Embryonic facial prominence (tissue), 1 donor: ENCODE data around the gene ZCRB1.
A peak's percentile ranks its signal among the peaks of the same experiment; 100 is the strongest.
"Not testable (repeated sequence)": the region's sequence is repeated elsewhere in the genome, so short reads cannot be mapped to it uniquely, and the experiment has no call there.

Source experiments
- DNase-seq: peaks from one replicate; pipeline ENCODE4 v3.0.0-alpha.2; 2016; ENCODE audit errors: extremely low spot score

ZCRB1 gene, protein sequence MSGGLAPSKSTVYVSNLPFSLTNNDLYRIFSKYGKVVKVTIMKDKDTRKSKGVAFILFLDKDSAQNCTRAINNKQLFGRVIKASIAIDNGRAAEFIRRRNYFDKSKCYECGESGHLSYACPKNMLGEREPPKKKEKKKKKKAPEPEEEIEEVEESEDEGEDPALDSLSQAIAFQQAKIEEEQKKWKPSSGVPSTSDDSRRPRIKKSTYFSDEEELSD

DNA sequence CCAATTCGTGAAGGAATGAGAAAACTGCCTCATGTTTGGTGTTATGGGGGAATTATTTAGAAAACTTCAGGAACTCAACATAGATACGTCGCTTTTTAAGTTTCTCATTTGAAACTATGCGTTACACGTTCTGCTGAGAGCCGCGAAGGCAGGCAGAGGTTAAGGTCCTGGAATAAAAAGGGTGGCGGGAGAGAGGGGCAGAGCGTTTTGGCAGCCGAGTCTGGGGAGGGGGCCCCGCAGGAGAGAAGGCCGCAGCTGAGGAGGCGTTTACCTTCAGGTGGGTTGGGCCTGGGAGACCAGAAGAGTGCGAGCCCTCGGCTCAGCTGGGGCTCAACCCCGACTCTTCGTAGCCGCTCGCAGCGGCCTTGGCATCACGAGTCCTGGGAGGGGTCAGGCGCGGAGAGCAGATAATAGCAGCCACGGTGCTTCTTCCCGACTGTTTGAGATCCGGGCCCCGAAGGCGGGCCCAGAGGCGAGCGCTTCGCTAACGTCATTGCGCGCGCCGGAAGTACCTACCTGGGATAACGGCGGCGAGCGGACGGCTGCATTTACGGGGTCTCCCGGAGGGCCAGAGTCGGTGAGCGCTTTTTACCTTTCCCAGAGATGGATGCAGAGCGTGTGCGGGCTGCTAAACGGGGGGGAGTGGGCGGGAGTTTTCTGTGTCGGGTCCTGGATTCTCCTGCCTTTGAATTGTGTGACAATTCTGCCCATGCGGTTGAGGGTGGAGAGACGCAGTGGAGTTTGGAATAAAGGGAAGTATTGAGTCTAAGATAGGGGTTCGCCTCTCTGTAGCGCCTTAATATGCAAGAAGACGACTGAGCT, at the start of gene ZCRB1, which contains the start of gene PPHLN1:
Gene ZCRB1, minus strand, starts transcription at position 442 of the 822 bp plus-strand sequence. CDS start 1,992 bp downstream, outside the sequence.
Gene PPHLN1, plus strand, starts transcription at position 515 of the 822 bp plus-strand sequence. CDS start 9,736 bp downstream, outside the sequence.
- peak; percentile 72 for DNase-seq

DNA sequence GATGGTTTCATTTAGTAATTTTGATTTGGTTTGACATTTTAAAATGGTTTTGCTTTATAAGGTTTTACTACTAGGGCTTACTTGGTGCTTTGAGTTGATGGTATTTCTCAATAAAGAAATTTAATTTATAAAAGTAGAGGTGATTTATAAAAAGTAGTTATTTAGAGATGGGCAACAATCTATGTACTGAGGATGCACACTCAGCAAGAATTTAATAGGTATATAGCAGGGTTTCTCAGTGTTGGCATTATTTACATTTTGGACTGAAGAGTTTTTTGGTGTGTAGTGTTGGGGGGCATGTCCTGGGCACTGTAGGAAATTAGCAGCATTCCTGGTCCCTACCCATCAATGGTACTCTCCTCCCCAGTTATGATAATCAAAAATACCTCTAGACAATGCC, 47.8 kb upstream of the ZCRB1 start:
- DNase-seq, result no peak

DNA sequence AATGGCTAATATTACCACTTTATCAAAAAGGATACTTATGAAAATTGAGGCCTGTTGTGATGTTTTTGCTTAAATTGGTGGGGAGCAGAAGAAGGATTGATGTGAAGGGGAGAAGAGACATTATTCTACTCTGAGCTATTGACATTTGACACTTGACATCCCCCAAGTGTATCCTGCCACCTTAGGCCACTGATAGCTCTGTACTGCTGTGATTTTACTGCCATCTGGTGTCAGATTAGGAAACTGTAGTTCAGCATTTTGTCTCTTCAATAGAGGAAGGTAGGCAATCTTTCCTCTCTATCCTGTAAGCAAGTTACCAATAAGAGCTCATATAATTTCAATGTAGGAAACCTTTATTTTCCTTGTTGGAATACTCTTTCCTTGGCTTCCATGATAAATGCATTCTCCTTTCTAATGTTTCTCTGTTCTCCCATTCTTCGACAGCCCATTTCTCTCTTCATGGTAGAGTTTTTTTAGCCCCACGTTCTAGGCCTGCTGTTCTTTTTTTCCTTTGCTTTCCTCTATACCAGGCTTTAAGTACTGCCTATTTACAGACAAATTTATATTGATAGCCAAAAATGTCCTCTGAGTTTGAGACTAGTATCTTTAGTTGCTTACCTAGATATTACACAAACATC, 46.4 kb upstream of the ZCRB1 start:
- DNase-seq, result no peak

DNA sequence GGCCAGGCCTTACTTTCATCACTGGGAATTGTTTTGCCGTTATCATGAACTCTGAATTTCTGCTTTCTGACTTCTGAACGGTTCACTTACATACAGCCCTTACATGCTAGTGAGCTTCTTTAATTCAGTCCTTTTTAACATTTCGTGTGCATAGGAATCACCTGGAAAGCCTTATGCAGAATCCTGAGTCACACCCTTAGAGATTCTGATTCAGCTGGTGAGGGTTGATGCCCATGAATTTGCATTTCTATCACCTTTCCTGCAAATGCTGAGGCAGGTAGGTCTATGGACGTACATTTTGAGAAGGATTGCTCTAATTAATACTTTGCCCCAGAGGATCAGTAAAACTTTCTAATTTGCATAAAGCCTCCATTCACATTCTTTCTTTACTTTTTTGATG, 44.1 kb upstream of the ZCRB1 start:
- DNase-seq, result no peak

DNA sequence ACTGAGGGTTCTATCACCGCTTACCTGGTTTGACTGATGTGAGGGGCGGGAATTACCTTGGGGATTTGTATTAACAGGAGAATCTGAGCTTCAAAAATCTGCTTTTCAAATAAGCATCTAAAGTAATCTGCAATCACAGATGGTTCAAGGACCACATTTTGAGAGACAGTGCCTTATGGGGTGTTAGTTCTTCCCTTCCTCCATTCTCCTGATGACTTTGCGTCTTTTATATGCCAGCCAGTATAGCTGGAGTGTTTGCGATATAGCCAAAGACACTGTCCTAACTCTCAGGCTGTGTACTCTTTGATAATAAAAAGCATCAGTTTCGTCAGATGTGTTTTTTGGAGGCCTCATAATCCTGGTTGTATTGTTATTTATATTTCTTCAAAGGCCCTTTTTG, 39.6 kb upstream of the ZCRB1 start:
- no peak for DNase-seq

DNA sequence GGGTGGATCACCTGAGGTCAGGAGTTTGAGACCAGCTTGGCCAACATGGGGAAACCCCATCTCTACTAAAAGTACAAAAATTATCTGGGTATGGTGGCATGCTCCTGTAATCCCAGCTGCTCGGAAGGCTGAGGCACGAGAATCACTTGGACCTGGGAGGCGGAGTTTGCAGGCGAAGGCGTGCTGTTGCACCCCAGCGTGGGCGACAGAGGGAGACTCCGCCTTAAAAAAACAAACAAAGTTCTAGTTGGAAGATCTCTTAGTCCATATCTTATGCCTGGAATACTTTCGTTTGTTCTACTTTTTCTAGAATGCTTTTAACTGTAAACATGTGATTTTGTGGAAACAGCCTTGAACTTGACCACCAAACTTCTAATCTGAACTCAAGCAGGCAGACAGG, 38.8 kb upstream of the ZCRB1 start:
- no peak for DNase-seq

DNA sequence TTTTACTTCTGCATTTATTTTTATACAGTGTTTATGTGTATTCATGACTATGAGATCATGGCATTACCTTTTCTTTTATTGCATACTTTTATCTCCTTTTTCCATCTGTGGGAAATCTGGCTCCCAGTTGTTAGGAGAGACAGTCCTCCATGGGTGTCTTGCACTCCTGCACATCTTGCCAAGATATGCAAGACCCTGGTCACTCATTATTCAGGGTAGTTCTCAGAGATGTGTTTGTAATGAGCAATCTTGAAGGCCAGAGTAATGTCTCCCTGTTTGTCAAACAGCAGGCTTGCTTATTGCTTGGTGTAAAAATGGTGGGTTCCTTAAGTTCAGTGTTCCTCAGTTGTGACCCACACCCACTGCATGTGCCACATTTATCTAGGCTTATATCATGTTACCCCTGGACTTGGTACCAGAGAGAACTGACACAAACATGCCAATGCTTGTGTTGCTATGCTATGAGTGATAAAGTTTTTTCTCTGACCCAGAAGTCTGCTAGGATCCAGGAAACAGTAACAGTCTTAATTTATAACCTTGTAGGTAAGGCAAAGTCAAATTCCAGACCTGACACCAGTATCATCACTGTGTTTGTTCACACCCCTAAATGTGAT, 36.9 kb upstream of the ZCRB1 start:
- DNase-seq, result no peak

DNA sequence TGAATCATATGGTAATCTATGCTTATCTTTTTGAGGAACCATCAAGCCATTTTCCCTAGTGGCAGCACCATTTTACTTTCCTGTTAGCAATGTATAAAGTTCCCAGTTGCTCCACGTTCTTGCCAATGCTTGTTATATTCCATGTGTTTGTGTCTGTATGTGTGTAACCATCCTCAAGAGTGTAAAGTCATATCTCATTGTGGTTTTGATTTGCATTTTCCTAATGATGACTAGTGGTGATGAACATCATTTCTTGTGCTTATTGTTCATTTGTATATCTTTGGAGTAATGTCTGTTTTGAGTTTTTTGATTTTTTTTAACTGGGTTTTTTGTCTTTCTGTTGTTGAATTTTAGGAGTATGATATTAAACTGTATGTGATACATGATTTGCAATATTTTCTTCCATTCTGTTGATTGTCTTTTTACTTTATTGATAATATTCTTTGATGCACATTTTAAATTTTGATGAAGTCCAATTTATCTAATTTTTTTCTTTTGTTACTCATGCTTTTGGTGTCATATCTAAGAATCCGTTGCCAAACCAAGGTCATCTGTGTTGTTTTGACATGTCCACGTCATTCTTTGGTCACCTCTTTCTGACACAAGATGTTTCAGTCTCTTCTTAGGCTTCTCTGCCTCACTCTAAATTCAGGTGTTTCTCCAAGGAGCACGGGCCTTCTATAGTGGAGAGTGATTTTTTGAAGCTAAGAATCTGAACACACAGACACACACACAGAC, 36.2 kb upstream of the ZCRB1 start:
- DNase-seq, result no peak

DNA sequence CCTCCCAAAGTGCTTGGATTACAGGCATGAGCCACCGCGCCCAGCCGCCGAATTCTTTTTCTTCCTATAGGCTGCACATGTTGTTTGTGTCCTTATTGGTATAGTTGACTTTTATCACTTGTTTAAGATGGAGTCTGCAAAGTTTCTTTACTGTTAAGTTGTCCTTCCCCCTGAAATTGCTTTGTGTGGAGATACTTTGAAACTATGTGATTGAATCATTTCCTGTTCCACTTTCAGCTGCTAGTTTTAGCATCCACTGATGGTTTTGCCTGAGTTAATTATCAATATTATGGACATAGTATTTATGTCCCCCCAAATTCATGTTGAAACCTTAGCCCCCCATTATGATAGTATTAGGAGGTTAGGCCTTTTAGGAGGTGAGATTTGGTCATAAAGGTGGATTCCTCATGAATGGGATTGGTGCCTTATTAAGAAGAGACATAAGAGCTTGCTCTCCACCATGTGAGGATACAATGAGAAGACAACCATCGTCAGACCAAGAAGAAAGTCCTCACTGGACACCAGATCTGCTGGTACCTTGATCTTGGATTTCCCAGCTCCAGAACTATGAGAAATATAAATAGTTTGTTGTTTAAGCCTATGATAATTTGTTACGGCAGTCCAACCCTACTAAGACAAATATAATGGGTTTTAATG, 35.0 kb upstream of the ZCRB1 start:
- DNase-seq, result no peak

DNA sequence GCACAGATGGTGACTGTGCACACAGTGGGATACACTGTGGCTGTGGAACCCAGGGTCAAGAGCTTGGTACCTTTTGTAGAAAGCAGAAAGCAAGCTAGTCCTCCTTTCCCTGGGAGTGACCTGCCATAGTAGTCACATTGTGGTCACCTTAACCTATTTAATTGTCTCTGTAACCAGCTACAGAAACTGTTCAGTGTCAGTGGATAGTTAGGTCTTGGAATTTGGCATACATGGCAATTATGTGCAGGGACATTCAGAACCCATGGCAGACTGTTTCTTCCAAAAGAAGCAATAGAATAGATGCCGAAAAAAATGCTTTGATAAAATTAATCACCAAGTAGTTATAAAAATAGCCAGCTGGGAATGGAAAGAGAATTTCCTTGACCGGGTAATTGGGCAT, 30.4 kb upstream of the ZCRB1 start:
- DNase-seq, result no peak

DNA sequence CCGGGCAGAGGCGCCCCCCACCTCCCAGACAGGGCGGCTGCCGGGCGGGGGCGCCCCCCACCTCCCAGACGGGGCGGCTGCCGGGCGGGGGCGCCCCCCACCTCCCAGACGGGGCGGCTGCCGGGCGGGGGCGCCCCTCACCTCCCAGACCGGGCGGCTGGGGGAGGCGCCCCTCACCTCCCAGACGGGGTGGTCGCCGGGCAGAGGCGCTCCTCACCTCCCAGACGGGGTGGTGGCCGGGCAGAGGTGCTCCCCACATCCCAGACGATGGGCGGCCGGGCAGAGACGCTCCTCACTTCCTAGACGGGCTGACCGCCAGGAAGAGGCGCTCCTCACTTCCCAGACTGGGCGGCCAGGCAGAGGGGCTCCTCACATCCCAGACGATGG, 24.1 kb upstream of the ZCRB1 start:
- not testable (repeated sequence) for DNase-seq

DNA sequence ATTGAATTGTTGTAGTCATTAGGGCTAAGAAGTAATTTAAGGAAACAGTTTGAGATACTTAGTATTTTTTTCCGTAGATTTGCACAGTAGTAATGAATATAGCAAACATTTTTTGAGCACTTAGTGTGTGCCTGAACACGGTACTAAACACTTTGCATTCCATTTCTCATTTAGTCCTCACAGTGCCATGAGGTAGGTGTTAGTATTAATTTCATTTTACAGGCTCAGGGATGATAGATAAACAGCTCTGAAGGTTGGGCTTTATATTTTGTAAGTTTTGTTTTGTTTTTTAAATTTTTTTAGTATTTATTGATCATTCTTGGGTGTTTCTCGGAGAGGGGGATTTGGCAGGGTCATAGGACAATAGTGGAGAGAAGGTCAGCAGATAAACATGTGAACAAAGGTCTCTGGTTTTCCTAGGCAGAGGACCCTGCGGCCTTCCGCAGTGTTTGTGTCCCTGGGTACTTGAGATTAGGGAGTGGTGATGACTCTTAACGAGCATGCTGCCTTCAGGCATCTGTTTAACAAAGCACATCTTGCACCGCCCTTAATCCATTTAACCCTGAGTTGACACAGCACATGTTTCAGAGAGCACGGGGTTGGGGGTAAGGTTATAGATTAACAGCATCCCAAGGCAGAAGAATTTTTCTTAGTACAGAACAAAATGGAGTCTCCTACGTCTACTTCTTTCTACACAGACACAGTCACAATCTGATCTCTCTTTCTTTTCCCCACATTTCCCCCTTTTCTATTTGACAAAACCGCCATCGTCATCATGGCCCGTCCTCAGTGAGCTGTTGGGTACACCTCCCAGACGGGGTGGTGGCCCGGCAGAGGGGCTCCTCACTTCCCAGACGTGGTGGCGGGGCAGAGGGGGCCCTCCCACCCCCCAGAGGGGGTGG, 23.5 kb upstream of the ZCRB1 start:
- not testable (repeated sequence) for DNase-seq

DNA sequence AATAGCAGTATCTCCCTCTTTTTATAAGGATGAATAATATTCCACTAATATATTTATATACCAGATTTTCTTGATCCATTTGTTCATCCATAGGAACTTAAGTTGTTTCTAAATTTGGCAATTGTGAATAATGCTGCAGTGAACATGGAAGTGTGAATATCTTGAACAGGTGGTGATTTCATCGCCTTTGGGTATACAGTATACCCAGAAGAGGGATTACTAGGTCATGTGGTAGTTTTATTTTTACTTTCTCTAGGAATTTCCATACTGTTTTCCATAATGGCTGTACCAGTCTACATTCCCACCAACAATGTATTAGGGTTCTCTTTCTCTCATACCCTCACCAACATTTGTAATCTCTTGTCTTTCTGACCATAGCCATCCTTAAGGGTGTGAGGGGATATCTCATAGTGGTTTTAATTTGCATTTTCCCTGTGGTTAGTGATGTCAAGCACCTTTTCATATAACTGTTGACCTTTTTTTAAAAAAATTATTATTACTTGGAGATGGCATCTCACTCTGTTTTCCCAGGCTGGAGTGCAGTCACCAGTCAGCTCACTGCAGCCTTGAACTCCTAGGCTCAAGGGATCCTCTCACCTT, 20.6 kb upstream of the ZCRB1 start:
- DNase-seq, result no peak

DNA sequence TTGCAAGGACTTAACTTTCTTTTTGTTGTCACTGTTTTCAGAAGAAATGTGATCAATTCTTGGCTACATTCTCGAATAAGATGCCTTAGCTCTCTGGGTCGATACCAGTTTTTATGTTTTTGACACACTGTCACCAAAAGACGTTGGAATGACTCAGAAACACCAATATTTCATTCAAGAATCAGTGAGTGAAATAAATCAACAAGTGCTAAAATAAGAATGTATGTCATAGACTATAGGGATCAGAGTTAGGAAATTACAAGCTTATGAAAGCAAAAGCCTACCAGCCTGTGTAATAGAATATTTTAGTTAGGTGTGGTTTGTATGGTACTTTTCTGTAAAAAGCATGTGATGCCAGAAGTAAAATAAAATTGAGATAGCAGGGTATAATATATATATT, 17.8 kb upstream of the ZCRB1 start:
- no peak for DNase-seq

DNA sequence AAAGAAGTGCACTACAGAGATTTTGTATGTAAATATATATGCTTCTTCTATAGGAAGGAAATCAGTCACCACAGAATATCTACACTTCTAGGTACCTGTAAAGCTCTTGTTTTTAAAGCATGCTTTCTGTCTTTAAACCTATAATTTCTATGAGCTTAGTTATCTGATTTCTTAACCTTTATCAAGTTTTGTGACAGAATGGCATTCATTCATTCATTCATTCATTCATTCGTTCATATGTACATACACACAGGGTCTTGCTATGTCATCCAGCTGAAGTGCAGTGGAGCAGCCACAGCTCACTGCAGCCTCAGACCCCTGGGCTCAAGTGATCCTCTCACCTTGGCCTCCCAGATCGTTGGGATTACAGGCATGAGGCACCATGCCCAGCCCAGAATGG, 16.1 kb upstream of the ZCRB1 start:
- DNase-seq, result no peak

DNA sequence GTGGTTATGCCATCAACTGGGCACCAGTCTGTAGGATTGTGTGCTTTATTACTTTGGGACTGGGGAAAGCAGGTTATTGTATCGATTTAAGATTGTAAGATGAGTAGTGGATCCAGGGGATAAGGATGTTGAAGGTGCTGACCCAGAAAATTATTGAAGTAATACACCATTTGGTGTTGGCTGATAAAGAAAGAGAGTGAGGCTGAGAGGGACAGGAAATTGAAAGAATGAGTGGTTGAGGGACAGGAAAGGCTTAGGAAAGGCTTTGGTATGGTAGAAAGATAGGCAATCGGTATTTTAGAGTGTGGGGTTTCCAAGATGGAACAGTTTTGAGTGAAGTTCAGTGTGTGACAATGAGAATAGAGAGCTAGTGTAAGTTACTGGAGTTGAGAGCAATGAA, 12.4 kb upstream of the ZCRB1 start:
- DNase-seq, result no peak

DNA sequence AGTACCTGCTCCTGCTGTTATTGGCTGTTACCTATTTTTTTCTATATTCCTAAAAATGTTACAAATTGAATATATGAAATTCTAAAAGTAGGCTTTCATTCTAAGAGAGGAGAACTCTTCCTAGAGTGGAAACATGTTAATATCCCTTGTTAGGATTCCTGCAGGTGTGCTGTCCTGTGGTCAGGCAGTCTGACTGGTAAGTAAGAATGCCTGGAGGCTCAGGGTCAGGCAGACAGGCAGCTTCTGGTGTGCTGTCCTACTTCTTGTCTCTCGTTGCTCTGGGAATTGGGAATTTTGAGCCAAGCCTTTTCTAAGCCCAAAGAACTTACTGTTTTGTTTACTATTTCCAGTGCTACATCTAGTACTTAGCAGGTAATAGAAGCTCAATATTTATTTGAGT, 10.4 kb upstream of the ZCRB1 start:
- DNase-seq, result no peak

DNA sequence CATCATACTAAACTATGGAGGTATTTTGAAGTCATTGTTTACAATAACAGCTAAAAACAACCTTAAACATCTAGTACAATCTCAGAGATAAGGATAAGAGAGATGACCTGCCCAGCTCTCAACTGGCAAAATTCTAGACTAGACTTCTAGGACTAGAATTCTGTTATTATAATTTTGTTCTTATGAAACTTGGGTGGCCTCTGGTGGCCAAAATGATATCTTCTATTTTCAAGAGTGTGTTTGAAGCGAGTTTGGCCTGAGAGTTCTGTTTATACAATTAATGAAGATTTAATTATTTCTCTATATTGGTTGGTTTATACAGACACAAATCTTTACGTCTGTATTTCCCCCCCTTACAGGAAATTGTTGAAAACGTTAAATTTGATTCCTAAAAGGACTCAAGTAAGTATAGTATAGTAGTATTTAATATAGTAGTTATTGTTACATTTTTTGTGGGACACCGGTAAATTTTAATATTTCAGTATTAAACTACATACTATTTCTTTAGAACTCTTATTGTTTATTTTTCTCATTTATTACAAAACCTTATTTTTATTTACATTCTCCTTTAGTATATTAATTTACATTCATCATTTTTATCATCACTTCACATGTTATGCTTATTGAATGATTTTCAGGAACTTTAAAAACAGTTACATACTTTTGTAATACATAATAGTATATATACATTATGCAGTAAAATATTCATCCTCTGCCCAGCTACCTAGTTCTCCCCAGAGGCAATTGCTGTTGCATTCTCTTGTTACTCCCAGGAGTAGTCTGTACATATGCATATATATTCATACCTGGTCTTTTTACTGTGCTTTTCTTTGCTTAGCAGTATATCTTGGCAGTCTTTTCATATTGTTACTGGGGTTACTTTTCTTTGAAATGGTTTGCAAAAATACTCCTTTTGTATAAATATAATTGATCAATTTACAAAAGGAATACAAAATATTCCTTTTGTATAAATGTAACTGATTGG, 6.7 kb upstream of the ZCRB1 start:
- peak; percentile 31 for DNase-seq
